AG09319 (cell line): ENCODE data around the gene RPL29.

Experiments used
- DNase-seq: peaks from one replicate; pipeline ENCODE4 v3.0.0-alpha.2; 2010; ENCODE audit warnings: low read depth; ENCODE audit errors: extremely low read depth
- CTCF ChIP-seq: IDR thresholded peaks from 2 replicates; pipeline ENCODE4 v1.5.1; 2011; ENCODE audit warnings: low read depth, mild to moderate bottlenecking, inconsistent platforms, low read length, moderate library complexity

Gene RPL29

GRCh38 chr3:51977446-51978142 is 18.1 kb downstream of the RPL29 start:
- TF ChIP-seq CTCF: no peak
- no peak for DNase-seq

GRCh38 chr3:51975852-51976549 is 19.7 kb downstream of the RPL29 start:
- no peak for DNase-seq

GRCh38 chr3:51974963-51975851 is 20.5 kb downstream of the RPL29 start, which contains the start of gene ABHD14A:
ABHD14A (plus strand) TSS chr3:51975064; CDS start chr3:51975136, 72 bp downstream.
- TF ChIP-seq CTCF: no peak
- no peak for DNase-seq

More at GRCh38 chr3:51975852-51976549, 19.7 kb downstream of the RPL29 start:
- peak; percentile 17; the same call in 1 of the 2 replicates for TF ChIP-seq CTCF

GRCh38 chr3:51974277-51974962 is 21.3 kb downstream of the RPL29 start:
- no peak for DNase-seq
- TF ChIP-seq CTCF: no peak

GRCh38 chr3:51971350-51971749 is 24.3 kb downstream of the RPL29 start:
- TF ChIP-seq CTCF: no peak
- DNase-seq: no peak

GRCh38 chr3:51970606-51971300 is 24.9 kb downstream of the RPL29 start:
- no peak for DNase-seq
- no peak for TF ChIP-seq CTCF
